ENCODE results near the gene SPATA21. TPM values are rescaled to one million over a fixed set of nuclear protein-coding genes. Genes with fewer than 3 reads are reported as not detected.
"Not testable (repeated sequence)": the region's sequence is repeated elsewhere in the genome, so short reads cannot be mapped to it uniquely, and the experiment has no call there.

The SPATA21 gene
- total RNA-seq, 4 donors from 2014 or later, result not detected

- Histone ChIP-seq H3K27ac (no peak overlapping the region), H3K4me1 (no peaks in the 10 kb centered on the region), H3K27me3 (no peaks in the 10 kb centered on the region), H3K9me3 (no peaks in the 10 kb centered on the region), H3K36me3 (peaks cover 0 to 8% (median 0%) of the 10 kb centered on the region in 4 donors), H3K4me3 (no peak overlapping the region)
- intact Hi-C loops (cut with DNase I; ENCODE audit: low total_unique reads) (no loop called here), in situ Hi-C loops (cut with MboI; ENCODE audit: low pct_ligation_motif_present in 1 of 4, low pct_unique_long_range_greater_than_20kb in 1 of 4, low sequenced_read_pairs in 3 of 4) (no loop called here)
- no peak for DNase-seq
- TF ChIP-seq EP300 (IDR thresholded peaks at IDR 0.05; ENCODE audit: low read depth) (no peak), POLR2A (IDR thresholded peaks at IDR 0.05) (no peak), POLR2AphosphoS5 (IDR thresholded peaks at IDR 0.05) (no peak), CTCF (IDR thresholded peaks at IDR 0.05) (no peak)
- WGBS, 2 donors (ENCODE audit: low coverage in 1 of 2), result 95% methylated on average over 12 of the region's 12 CpGs; no CpG with 5 or more reads in 1 of the 2 donors
These were observed 40.9 kb upstream of the SPATA21 start for GRCh38 chr1:16478091-16478490.

- H3K4me3 ChIP-seq; H3K36me3 ChIP-seq; H3K4me1 ChIP-seq; H3K27ac ChIP-seq; intact Hi-C loops (cut with DNase I; ENCODE audit: low total_unique reads); H3K9me3 ChIP-seq; H3K27me3 ChIP-seq; DNase-seq; in situ Hi-C loops (cut with MboI; ENCODE audit: low pct_ligation_motif_present in 1 of 4, low pct_unique_long_range_greater_than_20kb in 1 of 4, low sequenced_read_pairs in 3 of 4): not testable (repeated sequence)
- WGBS, 2 donors (ENCODE audit: low coverage in 1 of 2), result 92% methylated on average over 25 of the region's 29 CpGs; no CpG with 5 or more reads in 1 of the 2 donors
These were observed 38.8 kb upstream of the SPATA21 start for GRCh38 chr1:16475771-16476770.

GRCh38 chr1:16474891-16475290 lies 37.7 kb upstream of the SPATA21 start:
- in situ Hi-C loops (cut with MboI; ENCODE audit: low pct_ligation_motif_present in 1 of 4, low pct_unique_long_range_greater_than_20kb in 1 of 4, low sequenced_read_pairs in 3 of 4); H3K27ac ChIP-seq; DNase-seq; intact Hi-C loops (cut with DNase I; ENCODE audit: low total_unique reads); H3K4me1 ChIP-seq; H3K4me3 ChIP-seq; H3K9me3 ChIP-seq; H3K27me3 ChIP-seq; H3K36me3 ChIP-seq: not testable (repeated sequence)
- WGBS, 2 donors (ENCODE audit: low coverage in 1 of 2), result 96 to 100% methylated on average over 1 to 2 of the region's 2 CpGs

- Histone ChIP-seq H3K4me1 (no peaks in the 10 kb centered on the region), H3K27me3 (no peaks in the 10 kb centered on the region), H3K36me3 (peaks cover 0 to 8% (median 0%) of the 10 kb centered on the region in 4 donors), H3K9me3 (no peaks in the 10 kb centered on the region), H3K4me3 (no peak overlapping the region), H3K27ac (no peak overlapping the region)
- no peak for DNase-seq
- WGBS, 2 donors (ENCODE audit: low coverage in 1 of 2), result 93% methylated on average over 28 of the region's 28 CpGs; no CpG with 5 or more reads in 1 of the 2 donors
- TF ChIP-seq EP300 (IDR thresholded peaks at IDR 0.05; ENCODE audit: low read depth) (no peak), CTCF (IDR thresholded peaks at IDR 0.05) (no peak), POLR2AphosphoS5 (IDR thresholded peaks at IDR 0.05) (no peak), POLR2A (IDR thresholded peaks at IDR 0.05) (no peak)
- intact Hi-C loops (cut with DNase I; ENCODE audit: low total_unique reads), result no loop called here
- in situ Hi-C loops (cut with MboI; ENCODE audit: low pct_ligation_motif_present in 1 of 4, low pct_unique_long_range_greater_than_20kb in 1 of 4, low sequenced_read_pairs in 3 of 4), result no loop called here
These were observed 37.1 kb upstream of the SPATA21 start for GRCh38 chr1:16474166-16474800.

- in situ Hi-C loops (cut with MboI; ENCODE audit: low pct_ligation_motif_present in 1 of 4, low pct_unique_long_range_greater_than_20kb in 1 of 4, low sequenced_read_pairs in 3 of 4), result no loop called here
- no peaks in the 10 kb centered on the region for H3K4me1 ChIP-seq
- 68 to 100% methylated on average over 2 to 3 of the region's 3 CpGs for WGBS, 2 donors (ENCODE audit: low coverage in 1 of 2)
These were observed 31.3 kb upstream of the SPATA21 start for GRCh38 chr1:16468558-16468957.

More at GRCh38 chr1:16468558-16468957, 31.3 kb upstream of the SPATA21 start:
- DNase-seq, result no peak
- Histone ChIP-seq H3K27ac (no peak overlapping the region), H3K36me3 (peaks cover 0 to 5% (median 0%) of the 10 kb centered on the region in 4 donors), H3K9me3 (no peaks in the 10 kb centered on the region), H3K4me3 (no peak overlapping the region), H3K27me3 (no peaks in the 10 kb centered on the region)
- intact Hi-C loops (cut with DNase I; ENCODE audit: low total_unique reads), result no loop called here
- no peak for TF ChIP-seq POLR2AphosphoS5 (IDR thresholded peaks at IDR 0.05)
- no peak for TF ChIP-seq CTCF (IDR thresholded peaks at IDR 0.05)
- no peak for TF ChIP-seq POLR2A (IDR thresholded peaks at IDR 0.05)
- no peak for TF ChIP-seq EP300 (IDR thresholded peaks at IDR 0.05; ENCODE audit: low read depth)

All from transverse colon (tissue), 4 donors.